ENCODE results near the gene CHCHD6.

GRCh38 chr3:126982126-126982470 is 278.1 kb downstream of the CHCHD6 start:
- TF ChIP-seq CTCF (IDR thresholded peaks at IDR 0.05 in 2 of 3, conservative IDR thresholded peaks at IDR 0.05 in 1 of 3; ENCODE audit: borderline replicate concordance in 1 of 3, insufficient read depth in 1 of 3, low read depth in 2 of 3, low read length in 2 of 3) (no peak), POLR2A (IDR thresholded peaks at IDR 0.05; ENCODE audit: borderline replicate concordance, extremely low read depth, insufficient read depth, insufficient read length) (no peak)

All from HCT116 (cell line).